K562 (cell line): ENCODE data around the gene DENND2A. TPM values are rescaled to one million over a fixed set of nuclear protein-coding genes. Genes with fewer than 3 reads are reported as not detected.
A peak's percentile ranks its signal among the peaks of the same experiment; 100 is the strongest.

Experiments used
- ATAC-seq: fragments of 200-7000 bp; cut with Tn5 transposase; 3 replicates; pipeline ENCODE4 v1.9.1; 2020; ENCODE audit warnings: moderate library complexity
- BruUV-seq: library from RNA; stranded (reverse); fragments of 400-500 nt; replicated peaks from 2 replicates; lab custom pipeline; 2021; lab: Mats Ljungman, UMichigan
- CTCF ChIA-PET: fragments of 300-600 bp; formaldehyde crosslinking; extraction: SDS; loops from one replicate; lab custom pipeline; 2021; ENCODE audit warnings: low intra/inter-chr PET ratio; lab: Yijun Ruan, JAX
- POLR2A ChIA-PET: fragments of 300-600, 350-650 bp; sonication (Branson Sonifier 250); formaldehyde crosslinking; extraction: SDS; loops from one replicate; lab custom pipeline; 2021; ENCODE audit warnings: antibody characterized with exemption, inconsistent platforms; lab: Yijun Ruan, JAX
- DNase-seq, 4 experiments: peaks; one replicate each; pipeline versions ENCODE4 v3.0.0 to v3.0.0-alpha.2; 2011 to 2018; ENCODE audit warnings: low spot score in 3 of 4, mixed read lengths in 3 of 4; ENCODE audit errors: extremely low read depth in 1 of 4
- FAIRE-seq: peaks from 2 replicates; lab custom pipeline; 2011; peaks lifted over from hg19 to GRCh38; lab: Jason Lieb, UNC
- H2AFZ ChIP-seq: 2 replicates; pipeline ENCODE4 v1.6.0; 2011; ENCODE audit warnings: low read depth, low read length, control low read depth, inconsistent platforms
- H3K27ac ChIP-seq: fragments of 200-600 bp; 3 replicates; pipeline ENCODE4 v1.8.0; 2011; ENCODE audit warnings: low read depth, mild to moderate bottlenecking, control low read depth, inconsistent platforms, low read length, moderate library complexity, mixed read lengths; ENCODE audit errors: extremely low read depth
- H3K27me3 ChIP-seq, 2 experiments: fragments of 300-600 bp in 1 of 2; 2 replicates in 1 of 2; 3 replicates in 1 of 2; pipeline versions ENCODE4 v1.6.0 to v1.8.0; 2011; ENCODE audit warnings: inconsistent platforms in 2 of 2, low read length in 2 of 2, mild to moderate bottlenecking in 1 of 2, mixed read lengths in 1 of 2, moderate library complexity in 1 of 2; ENCODE audit not compliant: control insufficient read depth in 2 of 2, insufficient read depth in 2 of 2
- H3K36me3 ChIP-seq: fragments of 300-600 bp; 3 replicates; pipeline ENCODE4 v1.8.0; 2011; ENCODE audit warnings: mild to moderate bottlenecking, low read length, inconsistent platforms; ENCODE audit not compliant: control insufficient read depth, insufficient read depth
- H3K4me1 ChIP-seq, 2 experiments: fragments of 200-600 bp in 1 of 2; replicated peaks in 1 of 2; 2 replicates in 1 of 2; 3 replicates in 1 of 2; pipeline versions ENCODE4 v1.5.1 to v1.8.0; 2011; ENCODE audit warnings: inconsistent platforms in 2 of 2, low read length in 2 of 2, mild to moderate bottlenecking in 1 of 2, mixed read lengths in 1 of 2, moderate library complexity in 1 of 2; ENCODE audit not compliant: control insufficient read depth in 2 of 2, insufficient read depth in 2 of 2
- H3K4me2 ChIP-seq: 2 replicates; pipeline ENCODE4 v1.6.1; 2011; ENCODE audit warnings: low read length, control low read depth, inconsistent platforms, mixed read lengths; ENCODE audit not compliant: insufficient read depth
- H3K4me3 ChIP-seq: fragments of 200-600 bp; sonication (generic), shearing (Covaris generic); 2 replicates; pipeline ENCODE4 v1.5.1; 2016; ENCODE audit warnings: control low read depth, inconsistent platforms
- H3K79me2 ChIP-seq: fragments of 200-600 bp; 3 replicates; pipeline ENCODE4 v1.8.0; 2011; ENCODE audit warnings: low read length, inconsistent platforms; ENCODE audit not compliant: control insufficient read depth, insufficient read depth
- H3K9ac ChIP-seq, 2 experiments: 2 replicates each; pipeline versions ENCODE4 v1.6.0 to v1.6.1; 2011; ENCODE audit warnings: low read depth in 2 of 2, low read length in 2 of 2, control low read depth in 1 of 2, inconsistent platforms in 1 of 2, mild to moderate bottlenecking in 1 of 2, mixed read lengths in 1 of 2; ENCODE audit not compliant: insufficient read depth in 1 of 2
- H3K9me1 ChIP-seq: one replicate; pipeline ENCODE4 v1.6.0; 2011; ENCODE audit warnings: inconsistent platforms, mild to moderate bottlenecking, low read length, moderate library complexity; ENCODE audit not compliant: control insufficient read depth, insufficient read depth
- H3K9me3 ChIP-seq: replicated peaks from 2 replicates; pipeline ENCODE4 v1.5.1; 2011; ENCODE audit warnings: low read depth, low read length, inconsistent platforms; ENCODE audit not compliant: control insufficient read depth, insufficient read depth
- H4K20me1 ChIP-seq: replicated peaks from 2 replicates; pipeline ENCODE4 v1.6.1; 2011; ENCODE audit warnings: low read length, inconsistent platforms, mixed read lengths; ENCODE audit not compliant: control insufficient read depth, insufficient read depth
- ATF3 ChIP-seq, 2 experiments: fragments of 450-650 bp in 1 of 2; sonication (generic) in 1 of 2; formaldehyde crosslinking in 1 of 2; IDR thresholded peaks in 1 of 2; conservative IDR thresholded peaks in 1 of 2; 2 replicates each; pipeline versions ENCODE4 v1.6.1 to v1.8.1; 2016 to 2023; ENCODE audit warnings: mild to moderate bottlenecking in 2 of 2, moderate library complexity in 2 of 2, inconsistent platforms in 1 of 2, missing genetic modification reagents in 1 of 2
- DPF2 ChIP-seq: fragments of 450-650 bp; IDR thresholded peaks from 2 replicates; pipeline ENCODE4 v1.6.1; 2016
- ERF ChIP-seq: fragments of 450-650 bp; formaldehyde crosslinking; IDR thresholded peaks from 2 replicates; pipeline ENCODE4 v1.4.0; 2020; ENCODE audit warnings: mild to moderate bottlenecking, mixed read lengths
- GATA2 ChIP-seq: sonication (generic); formaldehyde crosslinking; IDR thresholded peaks from 2 replicates; pipeline ENCODE4 v1.4.0; 2020; ENCODE audit warnings: mild to moderate bottlenecking, missing genetic modification reagents
- HIVEP1 ChIP-seq: fragments of 250-450 bp; sonication (Bioruptor Pico); IDR thresholded peaks from 2 replicates; pipeline ENCODE4 v1.4.0; 2020; ENCODE audit warnings: mild to moderate bottlenecking
- MXI1 ChIP-seq: IDR thresholded peaks from 2 replicates; pipeline ENCODE4 v1.6.1; 2011; ENCODE audit warnings: low read depth, mild to moderate bottlenecking, improper control_type of control experiment, low read length
- PHF21A ChIP-seq: fragments of 450-650 bp; IDR thresholded peaks from 2 replicates; pipeline ENCODE4 v1.6.1; 2017; ENCODE audit warnings: low read depth, borderline replicate concordance
- RFX1 ChIP-seq: fragments of 450-650 bp; IDR thresholded peaks from 2 replicates; pipeline ENCODE4 v1.6.1; 2016; ENCODE audit warnings: mild to moderate bottlenecking, moderate library complexity
- STAG1 ChIP-seq: sonication (generic); formaldehyde crosslinking; IDR thresholded peaks from 2 replicates; pipeline ENCODE4 v1.5.0; 2020; ENCODE audit warnings: missing genetic modification reagents, borderline replicate concordance
- THRB ChIP-seq: fragments of 450-650 bp; formaldehyde crosslinking; conservative IDR thresholded peaks from 2 replicates; pipeline ENCODE4 v1.4.0; 2022; ENCODE audit warnings: mild to moderate bottlenecking, missing genetic modification characterization
- TOE1 ChIP-seq, 2 experiments: fragments of 450-650 bp in 1 of 2; sonication (generic) in 1 of 2; formaldehyde crosslinking in 1 of 2; IDR thresholded peaks; 2 replicates each; pipeline versions ENCODE4 v1.7.1 to v1.8.0; 2016 to 2022; ENCODE audit warnings: borderline replicate concordance in 2 of 2, mild to moderate bottlenecking in 2 of 2, antibody characterized with exemption in 1 of 2, inconsistent platforms in 1 of 2, low read depth in 1 of 2, missing genetic modification reagents in 1 of 2, moderate library complexity in 1 of 2
- ZEB2 ChIP-seq: fragments of 450-650 bp; IDR thresholded peaks from 2 replicates; pipeline ENCODE4 v1.6.1; 2016
- ZNF764 ChIP-seq: fragments of 250-450 bp; sonication (Bioruptor Pico); IDR thresholded peaks from 2 replicates; pipeline ENCODE4 v1.4.0; 2020; ENCODE audit warnings: low read depth, mild to moderate bottlenecking, moderate library complexity
- WGBS: fragments of 100-300 bp; shearing (Covaris generic); methylation state at CpG from one replicate; pipeline ENCODE4 v1.1.6; 2016; ENCODE audit warnings: low coverage, mixed read lengths; ENCODE audit not compliant: insufficient coverage; ENCODE audit errors: missing lambda C conversion rate; 5-methylcytosine and 5-hydroxymethylcytosine counted together
- in situ Hi-C: fragments of 300-500 bp; cut with MboI; formaldehyde crosslinking; loops from 4 replicates; pipeline ENCODE4 v1.15.0; 2018; ENCODE audit warnings: inconsistent platforms, mixed read lengths
- intact Hi-C: fragments of 100-400 bp; cut with micrococcal nuclease; formaldehyde crosslinking; loops from 2 replicates; pipeline ENCODE4 v1.14.2; 2022
- polyA plus RNA-seq, 8 experiments: library from polyadenylated mRNA; depleted of rRNA in 4 of 8; stranded (reverse) in 5 of 8; unstranded in 3 of 8; fragments of >200 nt; fragmentation: Nextera tagmentation in 2 of 8; fragmentation: Illumina TruSeq in 1 of 8; extraction: Ambion mirVana in 2 of 8; extraction: Trizol in 1 of 8; gene quantifications; 2 replicates each; pipeline versions ENCODE4 v1.2.1 to v1.2.3, GENCODE V29; 2011 to 2014; ENCODE audit warnings: inconsistent platforms in 1 of 8, missing spikeins in 1 of 8
- total RNA-seq, 7 experiments: library from RNA; depleted of rRNA in 6 of 7; stranded (reverse); fragments of >200 nt in 6 of 7; fragmentation: Illumina TruSeq in 2 of 7; extraction: Trizol in 2 of 7; gene quantifications; 2 replicates each; pipeline versions ENCODE4 v1.2.1 to v1.2.3, GENCODE V29; 2011 to 2021; ENCODE audit warnings: low replicate concordance in 1 of 7
- TF ChIP-seq, protein P1 (sequence below): sonication (generic); formaldehyde crosslinking; IDR thresholded peaks from 2 replicates; pipeline ENCODE4 v1.8.0; 2023; ENCODE audit warnings: missing genetic modification reagents, mild to moderate bottlenecking, borderline replicate concordance

Gene DENND2A
- total and polyA plus RNA-seq, 9 of the 15 experiments (the other 6 are each of a cell fraction or from before 2014, with no cell fraction given): not detected

DNA sequence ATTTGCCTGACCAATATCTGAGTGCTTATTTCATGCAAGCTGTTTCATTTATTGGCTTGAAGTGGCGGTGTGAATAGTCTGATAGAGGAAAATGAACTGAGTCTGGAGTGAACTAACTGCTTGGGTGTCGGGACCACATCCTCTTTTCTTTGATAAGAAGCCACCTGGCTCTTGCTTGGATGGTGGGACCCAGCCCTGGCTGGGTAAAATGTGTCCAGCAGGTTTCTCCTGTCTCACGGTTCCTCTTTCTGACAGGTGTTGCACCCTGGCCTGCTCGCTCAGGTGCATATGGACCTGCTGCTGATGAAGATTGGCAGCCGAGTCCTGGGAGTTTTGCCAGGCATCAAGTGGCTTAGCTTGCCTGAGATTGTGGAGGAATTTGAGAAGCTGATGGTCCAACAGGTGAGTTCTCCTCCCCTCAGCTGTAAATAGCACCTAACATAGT lies 33.8 kb upstream of the DENND2A start:
- Histone ChIP-seq H3K9ac (peak overlapping the region in 1 of 2 experiments; percentile 15; a peak in 2 of 4 replicates), H3K4me1 (peaks cover 24 to 40% of the 10 kb centered on the region in 2 experiments; a peak in 4 of 5 replicates), H3K79me2 (no peaks in the 10 kb centered on the region), H3K36me3 (peaks cover 3% of the 10 kb centered on the region; the same call in 1 of the 3 replicates), H3K27me3 (no peaks in the 10 kb centered on the region), H3K9me3 (no peaks in the 10 kb centered on the region), H3K4me3 (no peak overlapping the region), H4K20me1 (no peaks in the 10 kb centered on the region), H2AFZ (no peak overlapping the region), H3K27ac (no peak overlapping the region), H3K9me1 (no peaks in the 10 kb centered on the region), H3K4me2 (no peak overlapping the region; the same call in 1 of the 2 replicates)
- ChIA-PET POLR2A (interaction anchor here (1.0 to 1.7 kb wide), 5 partner anchors 10 to 198 kb away, joined by 3 to 5 read pairs (median 4); no protein-coding TSS in a partner anchor), CTCF (no interaction called here)
- ATAC-seq (no peak), FAIRE-seq (no peak), DNase-seq (no peak)
- BruUV-seq: TSS peak; percentile 54
- intact Hi-C loops (loop anchor here (10.0 kb wide), 2 partner anchors 310 to 860 kb away; no protein-coding TSS in a partner anchor), in situ Hi-C loops (no loop called here)
- WGBS: 67% methylated on average over 5 of the region's 5 CpGs
- TF ChIP-seq ATF3 (IDR thresholded peaks at IDR 0.05) (no peak), ATF3 (CRISPR knock-in tag; conservative IDR thresholded peaks at IDR 0.05) (no peak), ZEB2 (0 out of 2 replicates have a peak, but pooled peaks have one; percentile 11), HIVEP1 (CRISPR knock-in tag) (no peak), PHF21A (no peak), TOE1 (IDR thresholded peaks at IDR 0.05; ENCODE audit: borderline replicate concordance) (no peak), TOE1 (CRISPR knock-in tag; IDR thresholded peaks at IDR 0.05; ENCODE audit: borderline replicate concordance, low read depth) (peak; percentile 40; the same call in 1 of the 2 replicates), THRB (no peak), MXI1 (no peak), RFX1 (no peak), GATA2 (CRISPR knock-in tag) (no peak), DPF2 (no peak), STAG1 (CRISPR knock-in tag) (no peak), ERF (CRISPR knock-in tag) (no peak), ZNF764 (CRISPR knock-in tag) (no peak)
- TF ChIP-seq, protein P1, sequence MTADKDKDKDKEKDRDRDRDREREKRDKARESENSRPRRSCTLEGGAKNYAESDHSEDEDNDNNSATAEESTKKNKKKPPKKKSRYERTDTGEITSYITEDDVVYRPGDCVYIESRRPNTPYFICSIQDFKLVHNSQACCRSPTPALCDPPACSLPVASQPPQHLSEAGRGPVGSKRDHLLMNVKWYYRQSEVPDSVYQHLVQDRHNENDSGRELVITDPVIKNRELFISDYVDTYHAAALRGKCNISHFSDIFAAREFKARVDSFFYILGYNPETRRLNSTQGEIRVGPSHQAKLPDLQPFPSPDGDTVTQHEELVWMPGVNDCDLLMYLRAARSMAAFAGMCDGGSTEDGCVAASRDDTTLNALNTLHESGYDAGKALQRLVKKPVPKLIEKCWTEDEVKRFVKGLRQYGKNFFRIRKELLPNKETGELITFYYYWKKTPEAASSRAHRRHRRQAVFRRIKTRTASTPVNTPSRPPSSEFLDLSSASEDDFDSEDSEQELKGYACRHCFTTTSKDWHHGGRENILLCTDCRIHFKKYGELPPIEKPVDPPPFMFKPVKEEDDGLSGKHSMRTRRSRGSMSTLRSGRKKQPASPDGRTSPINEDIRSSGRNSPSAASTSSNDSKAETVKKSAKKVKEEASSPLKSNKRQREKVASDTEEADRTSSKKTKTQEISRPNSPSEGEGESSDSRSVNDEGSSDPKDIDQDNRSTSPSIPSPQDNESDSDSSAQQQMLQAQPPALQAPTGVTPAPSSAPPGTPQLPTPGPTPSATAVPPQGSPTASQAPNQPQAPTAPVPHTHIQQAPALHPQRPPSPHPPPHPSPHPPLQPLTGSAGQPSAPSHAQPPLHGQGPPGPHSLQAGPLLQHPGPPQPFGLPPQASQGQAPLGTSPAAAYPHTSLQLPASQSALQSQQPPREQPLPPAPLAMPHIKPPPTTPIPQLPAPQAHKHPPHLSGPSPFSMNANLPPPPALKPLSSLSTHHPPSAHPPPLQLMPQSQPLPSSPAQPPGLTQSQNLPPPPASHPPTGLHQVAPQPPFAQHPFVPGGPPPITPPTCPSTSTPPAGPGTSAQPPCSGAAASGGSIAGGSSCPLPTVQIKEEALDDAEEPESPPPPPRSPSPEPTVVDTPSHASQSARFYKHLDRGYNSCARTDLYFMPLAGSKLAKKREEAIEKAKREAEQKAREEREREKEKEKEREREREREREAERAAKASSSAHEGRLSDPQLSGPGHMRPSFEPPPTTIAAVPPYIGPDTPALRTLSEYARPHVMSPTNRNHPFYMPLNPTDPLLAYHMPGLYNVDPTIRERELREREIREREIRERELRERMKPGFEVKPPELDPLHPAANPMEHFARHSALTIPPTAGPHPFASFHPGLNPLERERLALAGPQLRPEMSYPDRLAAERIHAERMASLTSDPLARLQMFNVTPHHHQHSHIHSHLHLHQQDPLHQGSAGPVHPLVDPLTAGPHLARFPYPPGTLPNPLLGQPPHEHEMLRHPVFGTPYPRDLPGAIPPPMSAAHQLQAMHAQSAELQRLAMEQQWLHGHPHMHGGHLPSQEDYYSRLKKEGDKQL: no peak
